Fibroblast of lung (primary cell): Measurements from ENCODE around the gene SFTPB.

Experiments used
- EZH2 ChIP-seq: IDR thresholded peaks from 2 replicates; pipeline ENCODE4 v1.5.1; 2012; ENCODE audit warnings: low read length, control low read depth, mild to moderate bottlenecking; ENCODE audit errors: missing control alignments
- TF ChIP-seq, protein P1 (sequence below), 2 donors: IDR thresholded peaks in 1 of 2; conservative IDR thresholded peaks in 1 of 2; 1 replicate in 1 of 2; 2 replicates in 1 of 2; pipeline ENCODE4 v1.5.1; 2011 to 2012; ENCODE audit warnings: low read length in 2 of 2, control low read depth in 1 of 2, inconsistent platforms in 1 of 2, low read depth in 1 of 2, mild to moderate bottlenecking in 1 of 2

DNA sequence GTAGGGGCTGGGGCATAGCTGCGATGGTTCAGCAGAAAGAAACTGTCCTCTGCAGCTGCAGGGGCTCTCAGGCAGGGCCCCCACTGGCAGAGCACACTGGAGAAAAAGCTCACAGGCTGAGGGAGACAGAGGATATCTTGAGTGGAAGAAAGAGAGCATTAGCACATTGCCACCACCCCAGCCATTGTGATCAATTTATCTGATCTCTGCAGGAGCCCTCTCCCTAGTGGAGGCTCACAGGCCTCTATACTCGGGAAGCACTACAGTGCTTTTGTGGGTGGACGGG lies 801 bp upstream of the SFTPB start:
- TF ChIP-seq, protein P1, sequence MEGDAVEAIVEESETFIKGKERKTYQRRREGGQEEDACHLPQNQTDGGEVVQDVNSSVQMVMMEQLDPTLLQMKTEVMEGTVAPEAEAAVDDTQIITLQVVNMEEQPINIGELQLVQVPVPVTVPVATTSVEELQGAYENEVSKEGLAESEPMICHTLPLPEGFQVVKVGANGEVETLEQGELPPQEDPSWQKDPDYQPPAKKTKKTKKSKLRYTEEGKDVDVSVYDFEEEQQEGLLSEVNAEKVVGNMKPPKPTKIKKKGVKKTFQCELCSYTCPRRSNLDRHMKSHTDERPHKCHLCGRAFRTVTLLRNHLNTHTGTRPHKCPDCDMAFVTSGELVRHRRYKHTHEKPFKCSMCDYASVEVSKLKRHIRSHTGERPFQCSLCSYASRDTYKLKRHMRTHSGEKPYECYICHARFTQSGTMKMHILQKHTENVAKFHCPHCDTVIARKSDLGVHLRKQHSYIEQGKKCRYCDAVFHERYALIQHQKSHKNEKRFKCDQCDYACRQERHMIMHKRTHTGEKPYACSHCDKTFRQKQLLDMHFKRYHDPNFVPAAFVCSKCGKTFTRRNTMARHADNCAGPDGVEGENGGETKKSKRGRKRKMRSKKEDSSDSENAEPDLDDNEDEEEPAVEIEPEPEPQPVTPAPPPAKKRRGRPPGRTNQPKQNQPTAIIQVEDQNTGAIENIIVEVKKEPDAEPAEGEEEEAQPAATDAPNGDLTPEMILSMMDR (conservative IDR thresholded peaks at IDR 0.05 in 1 of 2, IDR thresholded peaks at IDR 0.05 in 1 of 2; ENCODE audit: low read depth in 1 of 2, low read length in 2 of 2), result no peak
- no peak for TF ChIP-seq EZH2
